Heart right ventricle (tissue), 16 donors: Measurements from ENCODE around the gene PRKCD. TPM values are rescaled to one million over a fixed set of nuclear protein-coding genes. Genes with fewer than 3 reads are reported as not detected.
A peak's percentile ranks its signal among the peaks of the same experiment; 100 is the strongest.

ENCODE experiments used
- ATAC-seq, 8 donors: fragments of 200-7000 bp; cut with Tn5 transposase; one replicate each; pipeline ENCODE4 v1.9.1; 2020; ENCODE audit warnings: mild to moderate bottlenecking in 8 of 8, moderate library complexity in 8 of 8, moderate number of reproducible peaks in 1 of 8
- DNase-seq, 2 donors: peaks; one replicate each; pipeline ENCODE4 v3.0.0-alpha.2; 2020
- H3K27ac ChIP-seq, 10 donors: fragments of 200-600 bp; sonication (generic) in 2 of 10; one replicate each; pipeline versions ENCODE4 v1.5.0 to v1.8.0; 2020 to 2022; ENCODE audit warnings: mild to moderate bottlenecking in 3 of 10
- H3K27me3 ChIP-seq, 7 donors: fragments of 200-600 bp; one replicate each; pipeline ENCODE4 v1.8.0; 2021 to 2022; ENCODE audit warnings: mild to moderate bottlenecking in 2 of 7
- H3K36me3 ChIP-seq, 9 donors: fragments of 200-600 bp; sonication (generic) in 1 of 9; one replicate each; pipeline versions ENCODE4 v1.5.0 to v1.8.0; 2020 to 2022; ENCODE audit warnings: mild to moderate bottlenecking in 2 of 9
- H3K4me1 ChIP-seq, 9 donors: fragments of 200-600 bp; sonication (generic) in 1 of 9; one replicate each; pipeline versions ENCODE4 v1.5.0 to v1.8.0; 2020 to 2022; ENCODE audit warnings: mild to moderate bottlenecking in 4 of 9
- H3K4me3 ChIP-seq, 10 donors: fragments of 200-600 bp; sonication (generic) in 2 of 10; one replicate each; pipeline versions ENCODE4 v1.5.0 to v1.8.0; 2020 to 2022; ENCODE audit warnings: mild to moderate bottlenecking in 7 of 10, moderate library complexity in 2 of 10
- H3K9me3 ChIP-seq, 11 donors: fragments of 200-600 bp in 10 of 11; sonication (generic) in 2 of 11; one replicate each; pipeline versions ENCODE4 v1.5.0 to v1.8.0; 2013 to 2022; ENCODE audit warnings: mild to moderate bottlenecking in 2 of 11, control low read depth in 1 of 11, moderate library complexity in 1 of 11
- CTCF ChIP-seq, 9 donors: fragments of 200-600 bp; sonication (generic) in 2 of 9; IDR thresholded peaks; one replicate each; pipeline versions ENCODE4 v1.5.0 to v1.8.0; 2021 to 2022; ENCODE audit warnings: antibody characterized with exemption in 9 of 9, mild to moderate bottlenecking in 5 of 9, moderate library complexity in 1 of 9
- WGBS, 2 donors: extraction: QIAGEN DNeasy Blood & Tissue Kit; methylation state at CpG; one replicate each; pipeline ENCODE4 v1.1.7; 2013; ENCODE audit warnings: inconsistent platforms in 1 of 2; 5-methylcytosine and 5-hydroxymethylcytosine counted together
- intact Hi-C, 10 donors: fragments of 100-400 bp; cut with DNase I; formaldehyde crosslinking; loops; one replicate each; pipeline versions ENCODE4 v1.11.1 to v1.14.2; 2022
- polyA plus RNA-seq, 2 donors: library from polyadenylated mRNA; stranded (reverse); fragments of 200-250 nt; gene quantifications; one replicate each; pipeline ENCODE4 v1.2.3, GENCODE V29; 2013
- total RNA-seq, 10 donors: library from RNA; stranded (reverse); fragmentation: NEBNext Ultra II Directional in 3 of 10; extraction: Animal tissue kit (Norgen Biotek cat#: 25700) in 3 of 10; gene quantifications; one replicate each; pipeline versions ENCODE4 v1.2.1 to v1.2.4, GENCODE V29; 2021 to 2023
- donor health status: Arrhythmogenic right ventricular cardiomyopathy.
- donor health status: ischemic (EF 13 %, LVEDD 7.1; RV severe dilation, severe dysfunction).
- donor health status: healthy with polysubstance abuse.
- donor health status: DM: no; HTN: yes; CAD: no.
- donor health status: DM: no; HTN: no; CAD: no.
- donor health status: ischemic (EF 25% LVEDD 6.9; RV normal size, moderate dysfunction).
- donor health status: ischemic (EF 25% LVEDD 5.7; RV mildly dilated, moderate dysfunction).
- donor health status: healthy.
- donor health status: DM: yes; HTN: yes; CAD: no.
- donor health status: Ischemic cardiomyopathy.
- donor health status: ischemic (EF 35%, LVEDD 5.7; RV mildly dilated, moderate dysfunction).
- donor health status: nonischemic (EF 11% LVEDD 7.7; RV severe dilation, severe dysfunction).
- donor health status: DM: yes; HTN: yes; CAD: no.
- donor health status: PGD.
- donor health status: ischemic (EF 29% LVEDD 5.4; RV normal size, mild dysfunction).
- donor health status: nonischemic (EF 23%, LVEDD 6.1; RV moderate dilation, normal function).

The PRKCD gene
- total and polyA plus RNA-seq, 12 donors, result 6.6 to 28.3 (median 8.3) TPM

- Histone ChIP-seq H3K4me1 (peaks cover 10 to 44% (median 28%) of the 10 kb centered on the region in 9 donors), H3K9me3 (no peaks in the 10 kb centered on the region), H3K36me3 (peaks cover 0 to 72% (median 5%) of the 10 kb centered on the region in 9 donors), H3K4me3 (no peak overlapping the region), H3K27me3 (no peaks in the 10 kb centered on the region), H3K27ac (no peak overlapping the region)
- TF ChIP-seq CTCF (IDR thresholded peaks at IDR 0.05), result no peak
- 84 to 89% methylated on average over 16 of the region's 16 CpGs for WGBS, 2 donors
- ATAC-seq (no peak), DNase-seq (no peak)
- intact Hi-C loops, result loop anchor here in 2 of 10 donors (5.0 to 10.0 kb wide), 2 partner anchors 60 to 337 kb away; partner anchors contain the start of gene RFT1 (in 1 of the 2)
Measured at GRCh38 chr3:53191836-53192480, 30.9 kb downstream of the PRKCD start.

GRCh38 chr3:53192608-53193007, 31.6 kb downstream of the PRKCD start:
- Histone ChIP-seq H3K27ac (no peak overlapping the region), H3K36me3 (peaks cover 0 to 65% (median 5%) of the 10 kb centered on the region in 9 donors), H3K4me3 (no peak overlapping the region), H3K27me3 (no peaks in the 10 kb centered on the region), H3K4me1 (peaks cover 10 to 46% (median 28%) of the 10 kb centered on the region in 9 donors), H3K9me3 (no peaks in the 10 kb centered on the region)
- DNase-seq (no peak), ATAC-seq (no peak)
- intact Hi-C loops, result loop anchor here in 2 of 10 donors (5.0 to 10.0 kb wide), 2 partner anchors 60 to 338 kb away; partner anchors contain the start of gene RFT1 (in 1 of the 2)
- WGBS, 2 donors, result 45 to 60% methylated on average over 3 of the region's 3 CpGs
- TF ChIP-seq CTCF (IDR thresholded peaks at IDR 0.05), result no peak

- peak in 1 of 2 donors; percentile 26 for DNase-seq
- no peak for TF ChIP-seq CTCF (IDR thresholded peaks at IDR 0.05)
- Histone ChIP-seq H3K36me3 (peaks cover 0 to 56% (median 5%) of the 10 kb centered on the region in 9 donors), H3K4me1 (peaks cover 10 to 46% (median 28%) of the 10 kb centered on the region in 9 donors), H3K27me3 (no peaks in the 10 kb centered on the region), H3K4me3 (no peak overlapping the region), H3K27ac (peak overlapping the region in 4 of 10 donors; percentile 5 to 41 (median 21)), H3K9me3 (no peaks in the 10 kb centered on the region)
- ATAC-seq, result peak in 7 of 8 donors; percentile 7 to 53 (median 42)
- WGBS, 2 donors, result 56% methylated on average over 11 of the region's 11 CpGs
- intact Hi-C loops, result loop anchor here in 3 of 10 donors (2.0 to 10.0 kb wide), 3 partner anchors 61 to 339 kb away; partner anchors contain the start of gene RFT1 (in 1 of the 3)
Measured at GRCh38 chr3:53193466-53194209, 32.6 kb downstream of the PRKCD start.
